GM13977 (cell line): ENCODE measurements around the gene NUDT14.

ENCODE experiments used
- DNase-seq: peaks from one replicate; pipeline ENCODE4 v3.0.0; 2012; ENCODE audit warnings: low spot score
- CTCF ChIP-seq: IDR thresholded peaks from 2 replicates; pipeline ENCODE4 v1.5.1; 2012; ENCODE audit warnings: mild to moderate bottlenecking, control low read depth; ENCODE audit not compliant: insufficient read depth; ENCODE audit errors: extremely low read depth, missing control alignments
- in situ Hi-C: fragments of 300-500 bp; cut with MboI; formaldehyde crosslinking; loops from one replicate; pipeline ENCODE4 v1.12.0; 2022; ENCODE audit warnings: low sequenced_read_pairs, low pct_unique_long_range_greater_than_20kb, mixed read lengths, inconsistent platforms; ENCODE audit not compliant: unreplicated experiment

NUDT14 gene

GRCh38 chr14:105161309-105161708, 19.8 kb downstream of the NUDT14 start:
- DNase-seq: no peak
- in situ Hi-C loops: no loop called here
- TF ChIP-seq CTCF: no peak

- DNase-seq: no peak
- in situ Hi-C loops: no loop called here
Measured at GRCh38 chr14:105160776-105161175, 20.3 kb downstream of the NUDT14 start.

GRCh38 chr14:105159344-105159743, 21.8 kb downstream of the NUDT14 start:
- in situ Hi-C loops: no loop called here
- TF ChIP-seq CTCF: no peak
- DNase-seq: no peak

More at GRCh38 chr14:105160776-105161175, 20.3 kb downstream of the NUDT14 start:
- no peak for TF ChIP-seq CTCF

- TF ChIP-seq CTCF: no peak
- in situ Hi-C loops: no loop called here
- no peak for DNase-seq
Measured at GRCh38 chr14:105158794-105159193, 22.3 kb downstream of the NUDT14 start.

GRCh38 chr14:105157872-105158271, 23.2 kb downstream of the NUDT14 start:
- DNase-seq: no peak
- in situ Hi-C loops: no loop called here
- TF ChIP-seq CTCF: no peak

- in situ Hi-C loops: no loop called here
- DNase-seq: no peak
- TF ChIP-seq CTCF: no peak
Measured at GRCh38 chr14:105156414-105157375, 24.4 kb downstream of the NUDT14 start.
